ENCODE measurements around the gene TTC12.

The TTC12 gene

GRCh38 chr11:113410414-113411135, 96.2 kb downstream of the TTC12 start:
- TF ChIP-seq SPI1 (IDR thresholded peaks at IDR 0.05; ENCODE audit: low read depth, low read length): no peak
- no peak for TF ChIP-seq PAX5 (IDR thresholded peaks at IDR 0.05; ENCODE audit: insufficient read depth, low read length, severe bottlenecking)
- no peak for TF ChIP-seq POLR2A (IDR thresholded peaks at IDR 0.05; ENCODE audit: low read depth, low read length)
- no peak for TF ChIP-seq POLR2AphosphoS5 (IDR thresholded peaks at IDR 0.05; ENCODE audit: low read depth, low read length)
- no peak for TF ChIP-seq POU2F2 (IDR thresholded peaks at IDR 0.05; ENCODE audit: low read depth, low read length)
- no peak for TF ChIP-seq TAF1 (IDR thresholded peaks at IDR 0.05; ENCODE audit: low read depth, low read length)
- FAIRE-seq (no peak), DNase-seq (ENCODE audit: insufficient read length, low spot score) (no peak)

GRCh38 chr11:113411536-113411935, 97.2 kb downstream of the TTC12 start:
- DNase-seq (ENCODE audit: insufficient read length, low spot score): no peak
- no peak for FAIRE-seq
- no peak for TF ChIP-seq POLR2AphosphoS5 (IDR thresholded peaks at IDR 0.05; ENCODE audit: low read depth, low read length)
- TF ChIP-seq SPI1 (IDR thresholded peaks at IDR 0.05; ENCODE audit: low read depth, low read length): no peak
- no peak for TF ChIP-seq PAX5 (IDR thresholded peaks at IDR 0.05; ENCODE audit: insufficient read depth, low read length, severe bottlenecking)
- TF ChIP-seq POU2F2 (IDR thresholded peaks at IDR 0.05; ENCODE audit: low read depth, low read length): no peak
- no peak for TF ChIP-seq TAF1 (IDR thresholded peaks at IDR 0.05; ENCODE audit: low read depth, low read length)
- TF ChIP-seq POLR2A (IDR thresholded peaks at IDR 0.05; ENCODE audit: low read depth, low read length): no peak

GRCh38 chr11:113412675-113413074, 98.3 kb downstream of the TTC12 start:
- DNase-seq (ENCODE audit: insufficient read length, low spot score): no peak
- FAIRE-seq: no peak
- TF ChIP-seq POLR2AphosphoS5 (IDR thresholded peaks at IDR 0.05; ENCODE audit: low read depth, low read length): no peak
- no peak for TF ChIP-seq POLR2A (IDR thresholded peaks at IDR 0.05; ENCODE audit: low read depth, low read length)
- TF ChIP-seq SPI1 (IDR thresholded peaks at IDR 0.05; ENCODE audit: low read depth, low read length): no peak
- no peak for TF ChIP-seq POU2F2 (IDR thresholded peaks at IDR 0.05; ENCODE audit: low read depth, low read length)
- TF ChIP-seq TAF1 (IDR thresholded peaks at IDR 0.05; ENCODE audit: low read depth, low read length): no peak
- no peak for TF ChIP-seq PAX5 (IDR thresholded peaks at IDR 0.05; ENCODE audit: insufficient read depth, low read length, severe bottlenecking)

DNA sequence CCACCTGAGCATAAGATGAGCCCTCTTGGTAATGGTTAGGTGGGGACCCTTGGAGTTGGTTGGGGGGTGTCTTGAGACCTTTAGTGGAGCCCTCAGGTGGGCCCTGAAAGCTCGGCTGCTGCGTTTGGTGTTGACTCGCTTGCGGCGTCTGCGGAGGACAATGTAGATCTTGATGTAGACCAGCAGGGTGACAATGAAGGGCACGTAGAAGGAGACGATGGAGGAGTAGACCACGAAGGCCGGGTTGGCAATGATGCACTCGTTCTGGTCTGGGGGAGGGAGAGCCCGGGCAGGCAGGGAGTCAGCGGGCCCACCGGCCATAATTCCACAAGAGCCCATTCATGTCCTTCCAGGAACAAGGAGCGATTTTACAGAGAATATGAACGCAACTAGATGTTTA, 101.0 kb downstream of the TTC12 start:
- FAIRE-seq (no peak), DNase-seq (ENCODE audit: insufficient read length, low spot score) (no peak)
- TF ChIP-seq POLR2A (IDR thresholded peaks at IDR 0.05; ENCODE audit: low read depth, low read length): no peak
- no peak for TF ChIP-seq POLR2AphosphoS5 (IDR thresholded peaks at IDR 0.05; ENCODE audit: low read depth, low read length)
- no peak for TF ChIP-seq POU2F2 (IDR thresholded peaks at IDR 0.05; ENCODE audit: low read depth, low read length)
- TF ChIP-seq PAX5 (IDR thresholded peaks at IDR 0.05; ENCODE audit: insufficient read depth, low read length, severe bottlenecking): no peak
- no peak for TF ChIP-seq TAF1 (IDR thresholded peaks at IDR 0.05; ENCODE audit: low read depth, low read length)
- TF ChIP-seq SPI1 (IDR thresholded peaks at IDR 0.05; ENCODE audit: low read depth, low read length): no peak

All from GM12891 (cell line).